Smooth muscle cell (in vitro differentiated cells): ENCODE results near the gene PLD1. TPM values are rescaled to one million over a fixed set of nuclear protein-coding genes. Genes with fewer than 3 reads are reported as not detected.
A peak's percentile ranks its signal among the peaks of the same experiment; 100 is the strongest.
"Not testable (repeated sequence)": the region's sequence is repeated elsewhere in the genome, so short reads cannot be mapped to it uniquely, and the experiment has no call there.

Experiments used
- DNase-seq: peaks from one replicate; lab custom pipeline; 2025; ENCODE audit not compliant: unreplicated experiment; lab: John Stamatoyannopoulos, UW
- H2AFZ ChIP-seq: fragments of 200-600 bp; sonication (generic); 2 replicates; pipeline ENCODE4 v1.6.0; 2016; ENCODE audit warnings: antibody characterized with exemption, low read depth, mild to moderate bottlenecking
- H3F3A ChIP-seq: fragments of 200-600 bp; sonication (generic); 2 replicates; pipeline ENCODE4 v1.6.0; 2017; ENCODE audit warnings: antibody characterized with exemption, low read depth
- H3K27ac ChIP-seq: fragments of 200-600 bp; sonication (generic); 2 replicates; pipeline ENCODE4 v1.5.1; 2016; ENCODE audit warnings: low read depth, mild to moderate bottlenecking
- H3K27me3 ChIP-seq: fragments of 200-600 bp; sonication (generic); 2 replicates; pipeline ENCODE4 v1.6.1; 2016; ENCODE audit warnings: low read depth, mild to moderate bottlenecking
- H3K36me3 ChIP-seq: fragments of 200-600 bp; sonication (generic); 2 replicates; pipeline ENCODE4 v1.5.1; 2016; ENCODE audit warnings: low read depth
- H3K4me1 ChIP-seq: fragments of 200-600 bp; sonication (generic); 2 replicates; pipeline ENCODE4 v1.5.1; 2016; ENCODE audit warnings: low read depth
- H3K4me2 ChIP-seq: fragments of 200-600 bp; sonication (generic); 2 replicates; pipeline ENCODE4 v1.6.0; 2016; ENCODE audit warnings: mild to moderate bottlenecking
- H3K4me3 ChIP-seq: fragments of 200-600 bp; sonication (generic); 2 replicates; pipeline ENCODE4 v1.5.1; 2016; ENCODE audit warnings: mild to moderate bottlenecking
- H3K79me2 ChIP-seq: fragments of 200-600 bp; sonication (generic); 2 replicates; pipeline ENCODE4 v1.6.0; 2016; ENCODE audit warnings: low read depth, mild to moderate bottlenecking
- H3K9ac ChIP-seq: fragments of 200-600 bp; sonication (generic); 2 replicates; pipeline ENCODE4 v1.6.0; 2016; ENCODE audit warnings: low read depth
- H3K9me3 ChIP-seq: fragments of 200-600 bp; sonication (generic); replicated peaks from 2 replicates; pipeline ENCODE4 v1.5.1; 2016; ENCODE audit warnings: low read depth
- H4K20me1 ChIP-seq: fragments of 200-600 bp; sonication (generic); 2 replicates; pipeline ENCODE4 v1.6.0; 2016; ENCODE audit warnings: low read depth
- WGBS: methylation state at CpG from one replicate; pipeline ENCODE4 v1.1.7; 2016; ENCODE audit warnings: low lambda C conversion rate; 5-methylcytosine and 5-hydroxymethylcytosine counted together
- polyA plus RNA-seq: library from polyadenylated mRNA; unstranded; fragments of >200 nt; fragmentation: Nextera tagmentation; extraction: Ambion mirVana; gene quantifications from 2 replicates; pipeline ENCODE4 v1.2.1, GENCODE V29; 2016
- total RNA-seq: library from RNA; depleted of rRNA; stranded (reverse); fragments of >200 nt; gene quantifications from 2 replicates; pipeline ENCODE4 v1.2.3, GENCODE V29; 2014
- TF ChIP-seq, protein P1 (sequence below): fragments of 200-600 bp; sonication (generic); IDR thresholded peaks from 2 replicates; pipeline ENCODE4 v1.5.1; 2017; ENCODE audit warnings: borderline replicate concordance, mild to moderate bottlenecking, antibody characterized with exemption; ENCODE audit not compliant: insufficient read depth, poor library complexity, severe bottlenecking

Gene PLD1
- total and polyA plus RNA-seq, 2 experiments from 2014 or later: 15.2 to 36.1 TPM

- DNase-seq: no peak
- Histone ChIP-seq H3K9ac (peak overlapping the region; percentile 23), H3K9me3 (no peaks in the 10 kb centered on the region), H3K36me3 (no peaks in the 10 kb centered on the region), H4K20me1 (peaks cover 25% of the 10 kb centered on the region), H3K4me2 (peak overlapping the region; percentile 65), H3K27ac (peak overlapping the region; percentile 54), H3F3A (no peaks in the 10 kb centered on the region), H3K4me3 (no peak overlapping the region), H3K4me1 (peaks cover 14% of the 10 kb centered on the region), H3K79me2 (peaks cover 67% of the 10 kb centered on the region), H3K27me3 (no peaks in the 10 kb centered on the region), H2AFZ (no peak overlapping the region)
- WGBS: 70% methylated on average over 2 of the region's 2 CpGs
- TF ChIP-seq, protein P1, sequence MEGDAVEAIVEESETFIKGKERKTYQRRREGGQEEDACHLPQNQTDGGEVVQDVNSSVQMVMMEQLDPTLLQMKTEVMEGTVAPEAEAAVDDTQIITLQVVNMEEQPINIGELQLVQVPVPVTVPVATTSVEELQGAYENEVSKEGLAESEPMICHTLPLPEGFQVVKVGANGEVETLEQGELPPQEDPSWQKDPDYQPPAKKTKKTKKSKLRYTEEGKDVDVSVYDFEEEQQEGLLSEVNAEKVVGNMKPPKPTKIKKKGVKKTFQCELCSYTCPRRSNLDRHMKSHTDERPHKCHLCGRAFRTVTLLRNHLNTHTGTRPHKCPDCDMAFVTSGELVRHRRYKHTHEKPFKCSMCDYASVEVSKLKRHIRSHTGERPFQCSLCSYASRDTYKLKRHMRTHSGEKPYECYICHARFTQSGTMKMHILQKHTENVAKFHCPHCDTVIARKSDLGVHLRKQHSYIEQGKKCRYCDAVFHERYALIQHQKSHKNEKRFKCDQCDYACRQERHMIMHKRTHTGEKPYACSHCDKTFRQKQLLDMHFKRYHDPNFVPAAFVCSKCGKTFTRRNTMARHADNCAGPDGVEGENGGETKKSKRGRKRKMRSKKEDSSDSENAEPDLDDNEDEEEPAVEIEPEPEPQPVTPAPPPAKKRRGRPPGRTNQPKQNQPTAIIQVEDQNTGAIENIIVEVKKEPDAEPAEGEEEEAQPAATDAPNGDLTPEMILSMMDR: no peak
Measured at GRCh38 chr3:171747223-171747920, 62.9 kb downstream of the PLD1 start.

DNA sequence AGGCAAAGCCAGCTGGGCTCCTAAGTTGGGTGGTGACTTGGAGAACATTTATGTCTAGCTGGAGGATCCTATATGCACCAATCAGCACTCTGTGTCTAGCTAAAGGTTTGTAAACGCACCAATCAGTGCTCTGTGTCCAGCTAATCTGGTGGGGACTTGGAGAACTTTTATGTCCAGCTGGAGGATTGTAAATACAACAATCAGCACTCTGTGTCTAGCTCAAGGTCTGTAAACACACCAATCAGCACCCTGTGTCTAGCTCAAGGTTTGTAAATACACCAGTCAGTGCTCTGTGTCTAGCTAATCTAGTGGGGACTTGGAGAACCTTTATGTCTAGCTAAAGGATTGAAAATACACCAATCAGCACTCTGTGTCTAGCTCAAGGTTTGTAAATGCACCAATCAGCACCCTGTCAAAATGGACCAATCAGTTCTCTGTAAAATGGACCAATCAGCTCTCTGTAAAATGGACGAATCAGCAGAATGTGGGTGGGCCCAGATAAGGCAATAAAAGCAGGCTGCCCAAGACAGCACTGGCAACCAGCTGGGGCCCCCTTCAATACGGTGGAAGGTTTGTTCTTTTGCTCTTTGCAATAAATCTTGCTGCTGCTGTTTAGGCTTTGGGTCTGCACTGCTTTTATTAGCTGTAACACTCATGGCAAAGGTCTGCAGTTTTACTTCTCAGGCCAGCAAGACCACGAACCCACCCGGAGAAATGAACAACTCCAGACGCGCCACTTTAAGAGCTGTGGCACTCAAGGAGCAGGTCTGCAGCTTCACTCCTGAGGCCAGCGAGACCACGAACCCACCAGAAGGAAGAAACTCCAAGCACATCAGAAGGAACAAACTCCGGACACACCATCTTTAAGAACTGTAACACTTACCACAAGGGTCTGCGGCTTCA, 63.7 kb downstream of the PLD1 start:
- not testable (repeated sequence) for H3F3A ChIP-seq, H2AFZ ChIP-seq, H3K4me3 ChIP-seq, DNase-seq, H3K9me3 ChIP-seq, H3K36me3 ChIP-seq, H3K27me3 ChIP-seq, H3K27ac ChIP-seq, H3K9ac ChIP-seq, H3K4me2 ChIP-seq
- WGBS: 68% methylated on average over 11 of the region's 11 CpGs
- Histone ChIP-seq H3K4me1 (peaks cover 14% of the 10 kb centered on the region), H4K20me1 (peaks cover 26% of the 10 kb centered on the region), H3K79me2 (peaks cover 67% of the 10 kb centered on the region)

DNA sequence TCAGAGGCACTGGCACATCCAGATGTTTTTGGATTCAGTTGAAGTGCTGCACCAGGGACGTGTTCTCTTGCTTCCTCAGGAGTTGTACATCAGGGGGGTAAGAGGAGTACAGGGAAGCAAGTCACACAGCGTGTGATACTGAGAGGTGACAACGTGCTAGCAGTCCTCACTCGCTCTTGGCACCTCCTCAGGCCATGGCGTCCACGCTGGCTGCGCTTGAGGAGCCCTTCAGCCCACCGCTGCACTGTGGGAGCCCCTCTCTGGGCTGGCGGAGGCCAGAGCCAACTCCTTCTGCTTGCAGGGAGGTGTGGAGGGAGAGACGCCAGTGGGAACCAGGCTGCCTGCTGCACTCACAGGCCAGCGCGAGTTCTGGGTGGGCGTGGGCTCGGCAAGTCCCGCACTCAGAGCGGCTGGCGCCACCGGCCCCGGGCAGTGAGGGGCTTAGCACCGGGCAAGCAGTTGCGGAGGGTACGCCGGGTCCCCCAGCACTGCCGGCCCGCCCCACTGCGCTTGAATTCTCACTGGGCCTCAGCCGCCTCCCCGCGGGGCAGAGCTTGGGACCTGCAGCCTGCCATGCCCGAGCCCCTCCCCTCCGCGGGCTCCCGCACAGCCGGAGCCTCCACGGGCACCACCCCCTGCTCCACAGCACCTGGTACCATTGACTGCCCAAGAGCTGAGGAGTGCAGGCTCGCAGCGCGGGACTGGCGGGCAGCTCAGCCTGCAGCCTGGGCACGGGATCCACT, 64.5 kb downstream of the PLD1 start:
- WGBS: 93% methylated on average over 39 of the region's 40 CpGs
- TF ChIP-seq, protein P1: no peak
- Histone ChIP-seq H3F3A (no peaks in the 10 kb centered on the region), H4K20me1 (peaks cover 31% of the 10 kb centered on the region), H3K36me3 (no peaks in the 10 kb centered on the region), H3K4me1 (peaks cover 14% of the 10 kb centered on the region), H3K27me3 (no peaks in the 10 kb centered on the region), H3K9me3 (no peaks in the 10 kb centered on the region), H3K4me3 (no peak overlapping the region), H3K4me2 (no peak overlapping the region), H3K79me2 (peaks cover 66% of the 10 kb centered on the region), H3K27ac (no peak overlapping the region), H3K9ac (no peak overlapping the region), H2AFZ (no peak overlapping the region)
- no peak for DNase-seq

DNA sequence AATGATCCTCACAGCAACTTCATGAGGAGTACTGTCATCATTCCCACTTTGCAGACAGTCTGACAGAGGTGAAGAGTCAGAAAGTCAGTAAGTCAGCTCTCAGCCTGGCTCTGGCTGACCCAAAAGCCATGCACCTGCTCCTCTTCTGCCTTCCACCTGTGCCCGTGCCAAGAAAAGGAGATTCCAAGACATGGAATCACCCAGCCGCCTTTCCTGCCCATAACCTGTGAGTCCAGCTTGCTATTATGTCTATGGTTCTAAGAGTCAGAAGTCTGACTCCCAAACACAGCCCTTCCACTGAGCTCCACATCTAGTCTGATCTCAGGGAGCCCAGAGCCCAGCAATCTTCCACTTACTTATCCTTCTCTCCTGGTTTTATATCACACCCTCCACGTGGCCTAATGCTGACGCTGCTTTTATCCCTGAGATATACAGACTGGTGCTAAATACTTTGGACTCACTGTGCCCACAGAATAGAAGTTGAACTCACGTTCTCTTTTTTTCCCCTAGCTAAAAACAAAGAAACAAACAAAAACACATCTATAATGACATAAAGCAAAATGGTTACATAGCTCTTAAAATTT, 66.0 kb downstream of the PLD1 start:
- TF ChIP-seq, protein P1: no peak
- Histone ChIP-seq H3K4me1 (peaks cover 13% of the 10 kb centered on the region), H3K79me2 (peaks cover 66% of the 10 kb centered on the region), H2AFZ (no peak overlapping the region), H3K9me3 (no peaks in the 10 kb centered on the region), H3K9ac (no peak overlapping the region), H3K4me3 (no peak overlapping the region), H3K36me3 (no peaks in the 10 kb centered on the region), H3K27ac (no peak overlapping the region), H3F3A (no peaks in the 10 kb centered on the region), H4K20me1 (peaks cover 37% of the 10 kb centered on the region), H3K4me2 (no peak overlapping the region), H3K27me3 (no peaks in the 10 kb centered on the region)
- DNase-seq: no peak
- 91% methylated on average over 5 of the region's 5 CpGs for WGBS
